DND-41 (cell line): Measurements from ENCODE around the gene HCN2.

Experiments
- CTCF ChIP-seq: IDR thresholded peaks from 2 replicates; pipeline ENCODE4 v1.5.1; 2012; ENCODE audit warnings: borderline replicate concordance, low read length, moderate library complexity, mild to moderate bottlenecking; ENCODE audit not compliant: poor library complexity, severe bottlenecking; ENCODE audit errors: extremely low read depth
- EZH2 ChIP-seq: IDR thresholded peaks from 3 replicates; pipeline ENCODE4 v1.6.1; 2012; ENCODE audit warnings: borderline replicate concordance, low read depth, mild to moderate bottlenecking, moderate library complexity, low read length, inconsistent platforms; ENCODE audit not compliant: severe bottlenecking

DNA sequence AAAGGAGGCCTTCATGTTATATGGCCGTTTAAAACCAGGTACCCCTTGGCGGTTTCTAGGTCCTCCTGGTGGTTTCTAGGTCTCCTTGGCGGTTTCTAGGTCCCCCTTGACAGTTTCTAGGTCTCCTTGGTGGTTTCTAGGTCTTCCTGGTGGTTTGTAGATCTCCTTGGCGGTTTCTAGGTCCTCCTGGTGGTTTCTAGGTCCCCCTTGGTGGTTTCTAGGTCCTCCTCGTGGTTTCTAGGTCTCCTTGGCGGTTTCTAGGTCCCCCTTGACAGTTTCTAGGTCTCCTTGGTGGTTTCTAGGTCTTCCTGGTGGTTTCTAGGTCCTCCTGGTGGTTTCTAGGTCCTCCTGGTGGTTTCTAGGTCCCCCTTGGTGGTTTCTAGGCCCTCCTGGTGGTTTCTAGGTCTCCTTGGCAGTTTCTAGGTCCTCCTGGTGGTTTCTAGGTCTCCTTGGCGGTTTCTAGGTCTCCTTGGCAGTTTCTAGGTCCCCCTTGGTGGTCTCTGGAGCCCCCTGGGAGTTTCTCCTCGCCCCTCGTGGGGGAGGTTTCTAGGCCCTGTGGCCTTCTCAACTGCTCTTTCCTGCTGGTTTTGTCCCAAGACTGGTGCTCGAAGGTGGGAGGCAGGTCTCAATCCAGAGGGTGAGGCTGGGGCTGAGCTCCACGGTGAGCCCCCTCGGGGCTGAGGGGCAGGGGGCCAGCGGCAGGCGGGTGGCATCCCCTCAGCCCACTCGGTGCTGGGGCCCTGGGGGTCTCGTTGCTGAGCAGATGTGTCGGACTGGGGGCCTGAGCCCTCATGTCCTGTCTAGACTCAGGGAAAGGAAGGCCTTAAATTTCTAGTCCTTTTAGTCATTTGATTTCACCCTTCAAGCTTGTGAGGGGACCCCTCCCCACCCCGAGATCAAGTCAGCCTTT is 8.0 kb downstream of the HCN2 start:
- TF ChIP-seq CTCF, result no peak
- no peak for TF ChIP-seq EZH2
